Skin epidermis (tissue), 12 donors: ENCODE data around the gene CXCL13.
"Not testable (repeated sequence)": the region's sequence is repeated elsewhere in the genome, so short reads cannot be mapped to it uniquely, and the experiment has no call there.

ENCODE experiments used
- H3K27ac ChIP-seq, 21 experiments: fragments of 200-600 bp; sonication (generic) in 11 of 21; one replicate each; pipeline ENCODE4 v1.5.0; 2020; ENCODE audit warnings: mild to moderate bottlenecking in 3 of 21, inconsistent platforms in 2 of 21, moderate library complexity in 2 of 21
- H3K4me3 ChIP-seq, 7 experiments: fragments of 200-600 bp; sonication (generic) in 2 of 7; one replicate each; pipeline ENCODE4 v1.5.0; 2020; ENCODE audit warnings: inconsistent platforms in 2 of 7, mild to moderate bottlenecking in 2 of 7, moderate library complexity in 1 of 7

The CXCL13 gene

DNA sequence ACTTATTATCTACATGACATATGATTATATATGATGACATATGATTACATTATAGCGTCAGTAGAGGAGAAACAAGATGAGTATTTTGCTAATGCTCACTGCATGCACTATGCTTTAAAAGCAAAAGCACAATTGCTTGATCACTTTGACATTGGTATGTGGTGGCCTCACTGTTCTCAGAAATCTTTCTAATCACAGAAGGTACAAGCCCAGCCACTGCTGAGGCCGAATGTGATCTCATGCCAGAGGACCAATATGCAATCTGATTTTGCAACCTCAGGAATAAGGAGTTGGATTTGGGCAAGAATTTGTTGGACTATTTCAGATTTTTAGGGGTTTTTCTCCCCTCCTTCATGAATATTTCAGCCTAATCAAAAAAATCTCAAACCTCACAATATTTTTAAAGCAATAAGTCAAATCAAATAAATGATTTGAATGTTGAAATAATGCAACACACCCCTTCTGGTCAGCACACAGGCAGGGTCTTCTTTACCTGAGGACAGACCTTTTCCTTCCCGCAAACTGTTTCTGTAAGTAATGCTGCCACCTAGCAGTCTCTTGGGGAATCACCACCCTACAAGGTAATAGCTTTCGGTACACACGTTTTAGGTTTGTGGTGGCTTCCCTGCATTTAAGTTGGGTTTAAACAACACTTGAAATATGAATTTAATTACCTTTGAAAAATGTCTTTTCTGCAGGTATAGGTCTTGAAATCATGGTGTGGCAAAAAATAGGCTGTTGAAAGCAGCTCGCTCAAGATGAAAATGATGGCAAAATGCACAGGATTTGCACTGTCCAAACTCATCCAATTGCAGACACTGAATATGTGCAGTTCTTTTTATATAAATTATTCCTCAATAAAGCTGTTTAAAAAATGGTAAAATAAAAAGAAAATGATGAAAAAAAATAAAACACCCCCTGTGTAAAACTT is 4.8 kb upstream of the CXCL13 start:
- H3K4me3 ChIP-seq, result no peak overlapping the region
- H3K27ac ChIP-seq, result no peak overlapping the region

DNA sequence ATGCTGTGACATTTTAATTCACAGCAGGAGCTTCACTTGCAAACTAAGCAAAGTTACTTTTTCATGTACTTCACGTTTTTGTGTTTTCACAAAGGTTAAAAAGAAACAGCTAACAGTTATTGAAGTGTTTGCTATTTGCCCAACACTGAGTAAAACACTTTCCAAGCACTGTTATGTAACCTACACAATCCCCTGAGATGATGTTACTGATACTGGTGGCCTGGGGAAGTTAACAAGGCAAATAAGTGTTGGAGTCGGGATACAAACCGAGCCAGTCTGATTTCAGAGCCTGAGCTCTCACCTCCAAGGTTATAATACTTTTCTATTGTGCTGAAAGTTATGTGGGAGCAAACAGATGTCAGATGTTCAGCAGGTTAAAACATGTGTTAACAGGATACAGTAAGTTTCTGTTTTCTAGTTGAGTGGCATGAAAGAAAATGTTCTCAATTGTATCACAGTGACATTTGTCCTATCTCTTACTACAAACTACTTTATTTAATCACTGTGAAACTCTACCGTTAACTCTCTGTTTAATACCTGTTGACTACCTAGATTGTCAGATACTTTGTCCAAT is 3.9 kb upstream of the CXCL13 start:
- Histone ChIP-seq H3K27ac (no peak overlapping the region), H3K4me3 (no peak overlapping the region)

GRCh38 chr4:77613267-77613666 is 7.6 kb downstream of the CXCL13 start:
- H3K4me3 ChIP-seq, result no peak overlapping the region

GRCh38 chr4:77615153-77615552 is 9.5 kb downstream of the CXCL13 start:
- Histone ChIP-seq H3K4me3 (no peak overlapping the region), H3K27ac (no peak overlapping the region)

More at GRCh38 chr4:77613267-77613666, 7.6 kb downstream of the CXCL13 start:
- H3K27ac ChIP-seq, result no peak overlapping the region

DNA sequence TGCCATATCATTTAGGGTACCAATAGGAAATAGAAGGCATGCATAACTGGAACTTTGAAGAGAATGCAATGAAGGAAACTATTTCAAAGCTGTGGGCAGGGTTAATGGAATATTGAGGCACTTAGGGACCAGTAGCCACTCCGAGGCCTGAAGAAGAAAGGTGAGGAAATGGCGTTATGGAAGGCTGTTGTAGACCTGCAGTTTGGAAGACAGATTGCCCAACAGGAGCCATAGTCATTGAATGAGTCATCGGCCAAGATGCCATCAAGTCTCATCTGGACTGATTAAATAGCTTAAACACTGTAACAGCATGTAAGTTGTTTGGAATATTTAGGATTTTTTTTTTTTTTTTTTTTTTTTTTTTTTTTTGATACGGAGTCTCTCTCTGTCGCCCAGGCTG is 11.6 kb downstream of the CXCL13 start:
- no peak overlapping the region for H3K4me3 ChIP-seq
- H3K27ac ChIP-seq, result no peak overlapping the region

DNA sequence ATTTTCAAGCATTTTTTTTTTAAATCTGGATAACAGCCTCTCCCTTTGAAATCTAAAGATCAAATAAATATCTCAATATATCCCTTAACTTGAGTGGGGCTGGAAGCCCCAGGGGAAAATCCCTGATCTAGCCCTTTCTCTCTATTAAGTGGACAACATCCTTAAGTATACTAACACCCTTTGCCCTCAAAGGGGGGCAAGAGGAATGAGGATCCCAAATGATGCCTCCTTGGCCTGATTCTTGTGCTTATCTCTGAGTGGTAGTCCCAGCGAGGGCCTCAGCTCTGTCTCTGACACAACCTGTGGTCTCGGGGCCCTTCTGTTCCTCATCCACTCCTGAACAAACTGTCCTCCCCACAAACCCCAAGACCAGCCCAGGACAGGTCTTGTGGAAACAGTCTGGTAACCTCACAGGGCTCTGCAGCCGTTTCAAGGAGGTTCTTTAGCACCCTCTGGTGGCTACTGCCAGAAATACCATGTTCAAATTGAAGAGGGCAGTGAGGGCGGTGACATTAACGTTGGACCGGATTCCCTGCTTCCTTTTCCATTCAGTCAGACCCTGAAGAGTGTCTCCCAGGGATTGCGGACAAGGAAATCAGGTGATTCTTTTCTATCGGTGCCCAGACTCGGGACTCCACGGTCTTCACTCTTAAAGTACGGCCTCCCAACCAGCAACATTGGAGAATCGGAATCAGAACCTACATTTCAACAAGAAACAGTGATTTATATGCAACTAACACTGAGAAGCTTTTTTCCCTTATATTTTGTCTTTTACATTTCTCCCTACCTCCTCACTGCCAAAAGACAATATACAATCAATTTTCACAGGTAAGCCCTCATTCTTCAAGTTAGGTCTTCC is 13.0 kb downstream of the CXCL13 start:
- no peak overlapping the region for H3K4me3 ChIP-seq
- H3K27ac ChIP-seq, result no peak overlapping the region

DNA sequence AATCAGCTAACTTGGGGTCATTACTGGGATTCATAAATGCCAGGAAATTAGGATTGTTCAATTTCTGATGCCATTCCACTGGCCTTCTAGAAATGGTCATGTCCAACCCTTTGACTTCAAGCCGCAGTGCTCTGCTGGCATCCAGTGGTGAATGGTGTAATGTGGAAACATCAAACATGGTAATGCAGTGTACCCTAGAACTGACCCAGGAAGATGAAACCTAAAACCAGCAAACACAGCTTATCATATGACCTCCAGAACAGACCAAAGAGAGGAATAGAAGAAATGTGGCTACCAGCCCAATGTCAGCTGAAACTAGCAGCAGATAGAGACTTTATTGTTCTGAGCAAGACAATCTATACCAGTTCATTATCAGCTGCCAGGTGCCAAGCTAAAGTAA is 13.8 kb downstream of the CXCL13 start:
- Histone ChIP-seq H3K27ac (no peak overlapping the region), H3K4me3 (no peak overlapping the region)

DNA sequence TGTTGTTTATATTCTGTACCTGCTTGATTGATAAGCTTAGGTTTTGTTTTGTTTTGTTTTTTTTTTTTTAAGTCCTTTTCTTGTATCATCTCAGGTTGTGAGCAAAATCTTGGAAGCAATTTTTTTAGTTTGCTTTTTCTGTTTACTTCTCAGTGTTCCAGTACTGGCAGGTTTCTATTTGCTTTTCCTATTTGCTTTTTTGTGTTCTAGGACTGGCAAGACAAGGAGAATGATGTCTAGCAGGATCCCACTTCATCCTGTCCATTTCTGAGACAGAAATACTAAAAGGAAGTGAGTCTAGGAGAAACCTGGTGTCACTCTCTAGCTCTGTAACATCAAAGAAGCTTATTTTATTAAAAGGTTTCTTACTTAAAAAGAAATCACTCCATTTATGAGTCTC is 15.6 kb downstream of the CXCL13 start:
- Histone ChIP-seq H3K4me3 (no peak overlapping the region), H3K27ac (no peak overlapping the region)

DNA sequence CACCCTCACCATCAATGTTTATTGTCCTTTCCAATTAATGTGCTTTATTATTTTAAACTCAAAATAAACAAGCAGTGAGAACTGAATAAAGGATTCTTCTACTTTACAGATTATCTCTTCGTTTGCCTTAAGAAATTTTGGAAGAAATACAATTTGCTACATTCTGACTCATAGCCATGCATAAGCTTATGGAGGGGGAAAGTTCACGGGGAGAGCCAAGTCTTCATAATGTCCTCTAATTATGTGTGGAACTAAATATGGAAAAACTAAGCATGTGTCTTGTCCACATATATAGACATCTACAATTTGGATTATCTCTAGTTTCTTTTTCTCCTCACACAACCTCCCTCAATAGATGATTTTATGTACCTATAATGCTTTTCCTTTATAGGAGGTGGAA is 17.5 kb downstream of the CXCL13 start:
- H3K27ac ChIP-seq, result no peak overlapping the region
- no peak overlapping the region for H3K4me3 ChIP-seq

DNA sequence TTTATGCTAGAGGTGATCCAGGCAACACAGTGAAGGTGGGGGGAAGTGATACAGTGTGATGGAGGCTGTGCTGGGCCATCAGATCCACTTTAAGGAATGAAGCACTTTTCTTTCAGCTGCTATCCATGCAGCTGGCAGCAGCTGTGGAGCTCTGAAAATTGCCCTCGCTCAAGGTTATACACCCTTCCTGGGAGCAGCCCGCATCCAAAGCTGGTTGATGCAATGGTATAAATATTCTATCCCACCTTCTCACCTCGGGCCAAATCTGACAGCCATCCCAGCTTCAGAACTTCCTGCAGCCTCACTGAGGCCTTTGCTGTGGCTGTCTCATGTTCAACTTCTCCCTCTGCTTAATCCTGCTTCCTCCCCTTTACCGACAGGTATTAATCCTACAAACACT is 18.6 kb downstream of the CXCL13 start:
- Histone ChIP-seq H3K27ac (no peak overlapping the region), H3K4me3 (no peak overlapping the region)

DNA sequence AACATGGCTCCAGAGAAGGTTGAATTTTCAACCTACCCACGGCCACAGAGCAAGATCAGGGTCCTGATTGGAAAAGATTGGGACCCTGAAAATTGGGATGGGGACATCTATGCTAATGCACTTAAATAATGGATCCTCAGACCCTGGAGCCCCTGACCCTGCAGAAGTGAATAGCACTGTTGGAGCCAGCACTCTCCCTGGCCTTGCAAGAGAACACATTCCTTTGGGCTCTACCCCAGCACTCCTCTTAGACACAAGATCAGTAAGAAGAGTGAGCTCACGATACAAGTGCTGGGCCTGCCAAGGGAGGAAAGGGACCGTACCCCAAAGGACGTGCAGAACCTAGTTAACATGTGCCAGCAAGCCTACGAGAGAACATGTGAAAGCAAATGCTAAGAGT is 19.9 kb downstream of the CXCL13 start:
- no peak overlapping the region for H3K4me3 ChIP-seq
- H3K27ac ChIP-seq, result no peak overlapping the region

GRCh38 chr4:77629885-77630284 is 24.3 kb downstream of the CXCL13 start:
- no peak overlapping the region for H3K4me3 ChIP-seq
- no peak overlapping the region for H3K27ac ChIP-seq

DNA sequence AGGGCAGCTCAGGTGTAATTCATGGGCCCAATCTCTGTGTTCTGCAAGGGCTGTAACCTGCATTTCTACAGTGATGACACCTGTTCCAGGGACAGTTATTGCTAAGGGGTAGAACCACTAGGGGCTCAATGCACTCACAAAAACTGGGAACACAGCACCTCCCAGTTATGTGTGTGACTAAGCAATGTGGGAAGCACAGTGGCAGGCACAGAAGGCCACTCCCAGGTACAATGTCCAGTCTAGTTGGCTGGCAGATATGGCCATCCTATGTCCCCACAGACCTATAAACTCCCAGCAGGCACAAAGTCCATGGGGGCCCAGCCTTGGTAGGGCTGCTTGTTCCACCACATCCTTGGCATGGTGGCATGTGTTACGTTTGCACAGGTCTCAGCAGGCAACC is 25.7 kb downstream of the CXCL13 start:
- Histone ChIP-seq H3K4me3 (no peak overlapping the region), H3K27ac (no peak overlapping the region)

DNA sequence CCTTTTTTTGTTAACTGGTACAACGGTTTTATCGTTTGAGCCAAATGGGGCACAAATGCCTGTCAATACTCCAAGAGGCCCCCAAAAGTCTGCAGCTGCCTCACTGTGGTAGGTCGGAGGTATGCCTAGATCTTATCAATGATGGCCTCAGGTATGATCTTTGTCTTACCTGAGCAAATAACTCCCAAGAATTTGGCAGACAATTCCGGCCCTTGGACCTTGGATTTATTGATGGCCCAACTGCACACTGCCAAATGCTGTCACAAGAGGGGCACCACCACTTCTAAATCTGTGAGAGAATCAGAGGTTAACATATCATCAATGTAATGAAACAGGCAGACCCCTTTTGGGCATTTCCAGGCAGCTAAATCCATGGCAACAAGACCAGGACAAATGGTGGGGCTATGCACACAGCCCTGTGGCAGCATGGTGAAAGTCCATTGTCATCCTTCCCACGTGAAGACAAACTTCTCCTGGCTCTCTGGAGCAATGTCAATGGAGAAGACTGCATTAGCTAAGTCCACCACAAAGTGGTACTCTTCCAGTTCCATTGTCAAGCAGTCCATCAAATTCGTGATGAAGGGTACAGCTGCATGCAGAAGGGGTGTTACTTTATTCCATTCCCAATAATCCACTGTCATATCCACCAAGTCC is 28.6 kb downstream of the CXCL13 start:
- H3K27ac ChIP-seq, result no peak overlapping the region
- no peak overlapping the region for H3K4me3 ChIP-seq

DNA sequence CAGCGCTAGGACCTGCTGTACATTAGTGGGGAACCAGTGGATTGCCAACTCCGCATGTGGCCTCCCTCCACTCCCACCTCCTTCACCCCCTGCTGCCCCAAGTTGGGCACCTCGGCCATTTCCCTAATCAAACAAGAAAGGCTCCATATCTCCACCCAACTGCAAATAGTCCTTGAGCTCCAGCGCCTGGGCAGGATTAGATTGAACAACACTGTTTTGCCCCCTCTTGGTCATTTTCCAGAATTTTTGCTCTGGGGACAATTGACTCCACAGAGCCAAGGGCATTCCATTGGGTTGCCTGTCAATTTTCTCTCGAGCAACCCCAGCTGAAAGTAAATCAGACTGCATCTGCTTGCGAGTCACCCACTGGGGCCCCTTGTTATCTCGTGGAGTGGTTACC is 29.6 kb downstream of the CXCL13 start:
- Histone ChIP-seq H3K27ac (no peak overlapping the region), H3K4me3 (no peak overlapping the region)

DNA sequence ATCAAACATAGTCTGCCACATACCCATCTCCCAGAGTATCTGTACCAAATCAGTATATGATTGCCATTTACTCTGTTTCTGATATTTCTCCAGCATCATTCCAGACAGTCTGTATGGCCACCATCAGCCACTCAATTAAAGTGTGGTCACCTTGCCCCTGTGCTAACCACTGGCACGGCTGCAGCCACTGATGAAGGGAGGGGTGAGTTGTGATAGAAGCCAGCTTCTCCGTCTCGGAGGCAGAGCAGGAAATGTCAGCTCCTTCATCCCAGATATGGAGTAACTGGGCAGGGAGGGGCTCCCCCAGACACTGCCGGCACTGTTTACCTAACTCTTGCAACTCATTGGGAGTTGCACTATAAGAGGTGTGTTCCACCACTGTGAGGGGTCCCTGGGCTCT is 30.3 kb downstream of the CXCL13 start:
- peak overlapping the region in 2 of 7 experiments; percentile 0 to 4 for H3K4me3 ChIP-seq
- H3K27ac ChIP-seq, result peak overlapping the region in 10 of 21 experiments; percentile 38 to 89 (median 69)

- Histone ChIP-seq H3K27ac (peak overlapping the region in 12 of 21 experiments; percentile 38 to 89 (median 69)), H3K4me3 (no peak overlapping the region)
These were observed 31.3 kb downstream of the CXCL13 start for GRCh38 chr4:77636902-77637301.

- H3K27ac ChIP-seq, H3K4me3 ChIP-seq: not testable (repeated sequence)
These were observed 38.4 kb downstream of the CXCL13 start for GRCh38 chr4:77644069-77644468.

GRCh38 chr4:77650787-77651186 is 45.2 kb downstream of the CXCL13 start:
- H3K27ac ChIP-seq, result no peak overlapping the region
- H3K4me3 ChIP-seq, result no peak overlapping the region

DNA sequence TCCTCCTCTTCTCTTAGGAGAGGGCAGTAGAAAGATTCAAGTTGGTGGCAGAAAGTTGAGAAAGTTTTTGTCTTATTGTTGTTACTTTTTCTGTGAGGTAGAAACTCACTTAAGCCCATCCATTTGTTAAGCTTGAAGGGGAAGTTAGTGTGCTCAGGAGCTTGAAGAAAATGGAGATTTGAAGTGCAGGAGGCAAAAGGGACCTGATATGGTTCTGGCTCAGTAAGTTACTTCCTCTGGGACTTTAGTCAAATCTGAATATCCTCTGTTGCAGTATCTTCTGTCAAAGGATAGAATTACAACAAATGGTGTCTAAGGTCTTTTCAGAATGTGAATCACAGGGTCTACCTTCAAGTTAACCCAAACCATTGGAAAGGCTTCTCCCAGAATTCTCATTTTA is 46.2 kb downstream of the CXCL13 start:
- Histone ChIP-seq H3K27ac (no peak overlapping the region), H3K4me3 (no peak overlapping the region)
